Mammary epithelial cell (primary cell): ENCODE results near the gene GAP43.

Experiments used
- CTCF ChIP-seq, 2 donors: IDR thresholded peaks in 1 of 2; conservative IDR thresholded peaks in 1 of 2; 2 replicates each; pipeline ENCODE4 v1.5.1; 2011 to 2012; ENCODE audit warnings: inconsistent platforms in 2 of 2, low read length in 2 of 2, mild to moderate bottlenecking in 2 of 2, control low read depth in 1 of 2, low read depth in 1 of 2; ENCODE audit not compliant: insufficient read depth in 1 of 2; ENCODE audit errors: extremely low read depth in 1 of 2
- EZH2 ChIP-seq: IDR thresholded peaks from 2 replicates; pipeline ENCODE4 v1.6.1; 2012; ENCODE audit warnings: low read length, inconsistent platforms, borderline replicate concordance

- no peak for TF ChIP-seq CTCF (conservative IDR thresholded peaks at IDR 0.05 in 1 of 2, IDR thresholded peaks at IDR 0.05 in 1 of 2; ENCODE audit: extremely low read depth in 1 of 2, insufficient read depth in 1 of 2, low read depth in 1 of 2, low read length in 2 of 2)
- TF ChIP-seq EZH2 = no peak
Measured at GRCh38 chr3:115666081-115666480, 42.8 kb downstream of the GAP43 start.
